HCT116 (cell line): ENCODE data around the gene PHF1. TPM values are rescaled to one million over a fixed set of nuclear protein-coding genes. Genes with fewer than 3 reads are reported as not detected.
"Not testable (repeated sequence)": the region's sequence is repeated elsewhere in the genome, so short reads cannot be mapped to it uniquely, and the experiment has no call there.

Experiments
- ATAC-seq: fragments of 200-7000 bp; cut with Tn5 transposase; 2 replicates; pipeline ENCODE4 v1.9.1; 2020; ENCODE audit warnings: mild to moderate bottlenecking, moderate library complexity
- BruUV-seq: library from RNA; stranded (reverse); fragments of 400-500 nt; replicated peaks from 2 replicates; lab custom pipeline; 2021; lab: Mats Ljungman, UMichigan
- CTCF ChIA-PET: fragments of 300-600 bp; sonication (Branson Sonifier 250); formaldehyde crosslinking; loops from one replicate; lab custom pipeline; 2021; ENCODE audit warnings: antibody characterized with exemption; lab: Charles Lee
- POLR2A ChIA-PET: fragments of 300-600, 350-600 bp; sonication (Branson Sonifier 250); formaldehyde crosslinking; loops from one replicate; lab custom pipeline; 2021; ENCODE audit warnings: antibody characterized with exemption; lab: Charles Lee
- RAD21 ChIA-PET, 2 experiments: fragments of 300-600 bp; sonication (Branson Sonifier 250); formaldehyde crosslinking; loops; one replicate each; lab custom pipeline; 2023; ENCODE audit warnings: low total read pairs in 2 of 2; ENCODE audit not compliant: uncharacterized antibody in 2 of 2, unreplicated experiment in 2 of 2, low non-redundant PET in 1 of 2; lab: Charles Lee
- DNase-seq: peaks from one replicate; pipeline ENCODE4 v3.0.0-alpha.2; 2010; ENCODE audit warnings: low read depth, low spot score
- H2AFZ ChIP-seq: fragments of 200-600 bp; shearing (Covaris generic), sonication (generic); 2 replicates; pipeline ENCODE4 v1.6.1; 2017; ENCODE audit warnings: low read depth, mixed run types, mixed read lengths, antibody characterized with exemption, low read length; ENCODE audit not compliant: poor library complexity, severe bottlenecking
- H3K27ac ChIP-seq: 2 replicates; pipeline ENCODE4 v1.5.1; 2012; ENCODE audit warnings: low read depth, low read length
- H3K27me3 ChIP-seq: fragments of 200-600 bp; sonication (generic); 2 replicates; pipeline ENCODE4 v1.6.1; 2016; ENCODE audit warnings: mixed run types, low read length, mixed read lengths; ENCODE audit not compliant: insufficient read depth
- H3K36me3 ChIP-seq, 2 experiments: fragments of 200-500 bp in 1 of 2; fragments of 200-600 bp in 1 of 2; sonication (Bioruptor generic) in 1 of 2; sonication (generic) in 1 of 2; 2 replicates each; pipeline versions ENCODE4 v1.5.1 to v1.6.1; 2014 to 2016; ENCODE audit warnings: low read length in 2 of 2, inconsistent platforms in 1 of 2, mixed read lengths in 1 of 2, mixed run types in 1 of 2; ENCODE audit not compliant: insufficient read depth in 2 of 2, control insufficient read depth in 1 of 2
- H3K4me1 ChIP-seq, 2 experiments: fragments of 200-600 bp in 1 of 2; sonication (generic) in 1 of 2; 2 replicates each; pipeline versions ENCODE4 v1.5.1 to v1.6.1; 2012 to 2017; ENCODE audit warnings: low read length in 2 of 2, inconsistent platforms in 1 of 2, mild to moderate bottlenecking in 1 of 2, mixed read lengths in 1 of 2, mixed run types in 1 of 2, moderate library complexity in 1 of 2; ENCODE audit not compliant: insufficient read depth in 2 of 2, control insufficient read depth in 1 of 2
- H3K4me2 ChIP-seq: fragments of 200-600 bp; sonication (generic); 2 replicates; pipeline ENCODE4 v1.6.1; 2017; ENCODE audit warnings: mixed run types, low read length, mixed read lengths
- H3K4me3 ChIP-seq, 2 experiments: fragments of 200-600 bp in 1 of 2; sonication (generic) in 1 of 2; replicated peaks in 1 of 2; 2 replicates each; pipeline ENCODE4 v1.5.1; 2011 to 2016; ENCODE audit warnings: low read length in 2 of 2, control low read depth in 1 of 2, low read depth in 1 of 2, mild to moderate bottlenecking in 1 of 2, mixed read lengths in 1 of 2, mixed run types in 1 of 2
- H3K79me2 ChIP-seq: fragments of 200-600 bp; sonication (generic); 2 replicates; pipeline ENCODE4 v1.6.1; 2017; ENCODE audit warnings: mild to moderate bottlenecking, mixed run types, low read length, moderate library complexity, mixed read lengths; ENCODE audit not compliant: insufficient read depth
- H3K9ac ChIP-seq: fragments of 200-600 bp; sonication (generic); 2 replicates; pipeline ENCODE4 v1.6.1; 2016; ENCODE audit warnings: low read length, mixed read lengths
- H3K9me2 ChIP-seq: fragments of 200-600 bp; sonication (generic), shearing (Covaris generic); 2 replicates; pipeline ENCODE4 v1.6.1; 2017; ENCODE audit warnings: mixed run types, mild to moderate bottlenecking, moderate library complexity; ENCODE audit not compliant: insufficient read depth
- H3K9me3 ChIP-seq, 2 experiments: fragments of 200-500 bp in 1 of 2; fragments of 200-600 bp in 1 of 2; sonication (Bioruptor generic) in 1 of 2; sonication (generic) in 1 of 2; 2 replicates each; pipeline ENCODE4 v1.6.1; 2014 to 2017; ENCODE audit warnings: low read length in 2 of 2, mixed read lengths in 2 of 2, inconsistent platforms in 1 of 2, low read depth in 1 of 2, mild to moderate bottlenecking in 1 of 2, mixed run types in 1 of 2, moderate library complexity in 1 of 2; ENCODE audit not compliant: control insufficient read depth in 1 of 2, insufficient read depth in 1 of 2
- H4K20me1 ChIP-seq: fragments of 200-600 bp; sonication (generic), shearing (Covaris generic); 2 replicates; pipeline ENCODE4 v1.6.1; 2017; ENCODE audit warnings: mixed run types, mild to moderate bottlenecking, moderate library complexity; ENCODE audit not compliant: insufficient read depth
- CBX3 ChIP-seq: IDR thresholded peaks from 2 replicates; pipeline ENCODE4 v1.6.1; 2012; ENCODE audit warnings: low read depth
- EGR1 ChIP-seq: IDR thresholded peaks from 2 replicates; pipeline ENCODE4 v1.6.1; 2012; ENCODE audit warnings: low read depth
- FOSL1 ChIP-seq: IDR thresholded peaks from 2 replicates; pipeline ENCODE4 v1.6.1; 2012; ENCODE audit warnings: low read depth
- JUND ChIP-seq: IDR thresholded peaks from 2 replicates; pipeline ENCODE4 v1.6.1; 2012
- POLR2A ChIP-seq: IDR thresholded peaks from 2 replicates; pipeline ENCODE4 v1.7.0; 2011; ENCODE audit warnings: borderline replicate concordance; ENCODE audit not compliant: insufficient read depth, insufficient read length; ENCODE audit errors: extremely low read depth
- POLR2AphosphoS5 ChIP-seq: IDR thresholded peaks from 2 replicates; pipeline ENCODE4 v1.6.1; 2011; ENCODE audit warnings: mild to moderate bottlenecking, low read depth, low read length, moderate library complexity
- SIN3A ChIP-seq: IDR thresholded peaks from 2 replicates; pipeline ENCODE4 v1.6.1; 2012; ENCODE audit warnings: low read depth
- SP1 ChIP-seq: IDR thresholded peaks from 2 replicates; pipeline ENCODE4 v1.6.1; 2012; ENCODE audit warnings: low read depth
- ZFX ChIP-seq: fragments of 450-650 bp; IDR thresholded peaks from 2 replicates; pipeline ENCODE4 v1.6.1; 2017
- ZNF274 ChIP-seq: fragments of 200-500 bp; sonication (Bioruptor generic); IDR thresholded peaks from 2 replicates; pipeline ENCODE4 v1.6.1; 2014; ENCODE audit warnings: mild to moderate bottlenecking, low read depth, low read length, inconsistent platforms
- intact Hi-C: fragments of 100-400 bp; cut with micrococcal nuclease; formaldehyde crosslinking; loops from 2 replicates; pipeline ENCODE4 v1.10.0; 2022
- total RNA-seq: library from RNA; stranded (reverse); gene quantifications from one replicate; pipeline ENCODE4 v1.2.1, GENCODE V29; 2021; ENCODE audit not compliant: unreplicated experiment
- TF ChIP-seq, protein P1 (sequence below): IDR thresholded peaks from 2 replicates; pipeline ENCODE4 v1.6.1; 2011; ENCODE audit warnings: mild to moderate bottlenecking, low read length, moderate library complexity; ENCODE audit not compliant: insufficient replicate concordance; ENCODE audit errors: extremely low read depth
- TF ChIP-seq, protein P2 (sequence below): IDR thresholded peaks from 2 replicates; pipeline ENCODE4 v1.6.1; 2012

The PHF1 gene
- total RNA-seq, 1 experiment from 2014 or later: 40.2 TPM

- ATAC-seq, H3K4me2 ChIP-seq, intact Hi-C loops, H4K20me1 ChIP-seq, H3K4me1 ChIP-seq, H3K27me3 ChIP-seq, H3K27ac ChIP-seq, H3K9me3 ChIP-seq, RAD21 ChIA-PET, H3K9ac ChIP-seq, H3K9me2 ChIP-seq, H3K4me3 ChIP-seq, BruUV-seq, CTCF ChIA-PET, DNase-seq, H2AFZ ChIP-seq, POLR2A ChIA-PET: not testable (repeated sequence)
- peaks cover 62% of the 10 kb centered on the region for H3K79me2 ChIP-seq
- peaks cover 35 to 50% of the 10 kb centered on the region in 2 experiments for H3K36me3 ChIP-seq
Observed at GRCh38 chr6:33399881-33400280, 10.9 kb upstream of the PHF1 start.

DNA sequence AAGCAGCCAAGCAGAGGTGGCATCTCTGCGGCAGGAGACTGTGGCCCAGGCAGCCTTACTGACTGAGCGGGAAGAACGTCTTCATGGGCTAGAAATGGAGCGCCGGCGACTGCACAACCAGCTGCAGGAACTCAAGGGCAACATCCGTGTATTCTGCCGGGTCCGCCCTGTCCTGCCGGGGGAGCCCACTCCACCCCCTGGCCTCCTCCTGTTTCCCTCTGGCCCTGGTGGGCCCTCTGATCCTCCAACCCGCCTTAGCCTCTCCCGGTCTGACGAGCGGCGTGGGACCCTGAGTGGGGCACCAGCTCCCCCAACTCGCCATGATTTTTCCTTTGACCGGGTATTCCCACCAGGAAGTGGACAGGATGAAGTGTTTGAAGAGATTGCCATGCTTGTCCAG is 5.9 kb upstream of the PHF1 start:
- TF ChIP-seq SIN3A: no peak
- TF ChIP-seq ZNF274: no peak
- no peak for TF ChIP-seq EGR1
- no peak for TF ChIP-seq CBX3
- no peak for TF ChIP-seq ZFX
- TF ChIP-seq POLR2AphosphoS5: no peak
- TF ChIP-seq SP1: no peak
- no peak for TF ChIP-seq JUND
- TF ChIP-seq, protein P1, sequence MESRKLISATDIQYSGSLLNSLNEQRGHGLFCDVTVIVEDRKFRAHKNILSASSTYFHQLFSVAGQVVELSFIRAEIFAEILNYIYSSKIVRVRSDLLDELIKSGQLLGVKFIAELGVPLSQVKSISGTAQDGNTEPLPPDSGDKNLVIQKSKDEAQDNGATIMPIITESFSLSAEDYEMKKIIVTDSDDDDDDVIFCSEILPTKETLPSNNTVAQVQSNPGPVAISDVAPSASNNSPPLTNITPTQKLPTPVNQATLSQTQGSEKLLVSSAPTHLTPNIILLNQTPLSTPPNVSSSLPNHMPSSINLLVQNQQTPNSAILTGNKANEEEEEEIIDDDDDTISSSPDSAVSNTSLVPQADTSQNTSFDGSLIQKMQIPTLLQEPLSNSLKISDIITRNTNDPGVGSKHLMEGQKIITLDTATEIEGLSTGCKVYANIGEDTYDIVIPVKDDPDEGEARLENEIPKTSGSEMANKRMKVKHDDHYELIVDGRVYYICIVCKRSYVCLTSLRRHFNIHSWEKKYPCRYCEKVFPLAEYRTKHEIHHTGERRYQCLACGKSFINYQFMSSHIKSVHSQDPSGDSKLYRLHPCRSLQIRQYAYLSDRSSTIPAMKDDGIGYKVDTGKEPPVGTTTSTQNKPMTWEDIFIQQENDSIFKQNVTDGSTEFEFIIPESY: no peak
- TF ChIP-seq, protein P2, sequence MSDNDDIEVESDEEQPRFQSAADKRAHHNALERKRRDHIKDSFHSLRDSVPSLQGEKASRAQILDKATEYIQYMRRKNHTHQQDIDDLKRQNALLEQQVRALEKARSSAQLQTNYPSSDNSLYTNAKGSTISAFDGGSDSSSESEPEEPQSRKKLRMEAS: no peak
- TF ChIP-seq FOSL1: no peak
- TF ChIP-seq POLR2A: no peak
- intact Hi-C loops: no loop called here
- H3K79me2 ChIP-seq: peaks cover 15% of the 10 kb centered on the region
- peaks cover 5 to 9% of the 10 kb centered on the region in 2 experiments; a peak in 3 of 4 replicates for H3K4me1 ChIP-seq
- ChIA-PET CTCF (no interaction called here), RAD21 (no interaction called here), POLR2A (no interaction called here)
- peaks cover 44 to 65% of the 10 kb centered on the region in 2 experiments for H3K36me3 ChIP-seq
- no peak overlapping the region for H3K27ac ChIP-seq
- no peak overlapping the region for H2AFZ ChIP-seq
- no peaks in the 10 kb centered on the region for H4K20me1 ChIP-seq
- DNase-seq (no peak), ATAC-seq (no peak)
- no peak overlapping the region for H3K4me2 ChIP-seq
- no peaks in the 10 kb centered on the region for H3K27me3 ChIP-seq
- no peak overlapping the region for H3K9ac ChIP-seq
- no peaks in the 10 kb centered on the region for H3K9me3 ChIP-seq
- no TSS peak for BruUV-seq
- H3K4me3 ChIP-seq: no peak overlapping the region
- no peaks in the 10 kb centered on the region for H3K9me2 ChIP-seq
